GM12891 (cell line): Measurements from ENCODE around the gene ACP4.

Experiments
- PAX5 ChIP-seq: IDR thresholded peaks from 2 replicates; pipeline ENCODE4 v1.6.1; 2011; ENCODE audit warnings: low read length, moderate library complexity, mild to moderate bottlenecking; ENCODE audit not compliant: insufficient read depth, severe bottlenecking
- POLR2A ChIP-seq: IDR thresholded peaks from 2 replicates; pipeline ENCODE4 v1.6.1; 2011; ENCODE audit warnings: low read depth, low read length, control low read depth
- POLR2AphosphoS5 ChIP-seq: IDR thresholded peaks from 2 replicates; pipeline ENCODE4 v1.6.1; 2011; ENCODE audit warnings: low read depth, low read length, control low read depth
- SPI1 ChIP-seq: IDR thresholded peaks from 2 replicates; pipeline ENCODE4 v1.6.1; 2011; ENCODE audit warnings: low read depth, low read length, control low read depth
- TAF1 ChIP-seq: IDR thresholded peaks from 2 replicates; pipeline ENCODE4 v1.6.1; 2011; ENCODE audit warnings: low read depth, low read length, control low read depth

DNA sequence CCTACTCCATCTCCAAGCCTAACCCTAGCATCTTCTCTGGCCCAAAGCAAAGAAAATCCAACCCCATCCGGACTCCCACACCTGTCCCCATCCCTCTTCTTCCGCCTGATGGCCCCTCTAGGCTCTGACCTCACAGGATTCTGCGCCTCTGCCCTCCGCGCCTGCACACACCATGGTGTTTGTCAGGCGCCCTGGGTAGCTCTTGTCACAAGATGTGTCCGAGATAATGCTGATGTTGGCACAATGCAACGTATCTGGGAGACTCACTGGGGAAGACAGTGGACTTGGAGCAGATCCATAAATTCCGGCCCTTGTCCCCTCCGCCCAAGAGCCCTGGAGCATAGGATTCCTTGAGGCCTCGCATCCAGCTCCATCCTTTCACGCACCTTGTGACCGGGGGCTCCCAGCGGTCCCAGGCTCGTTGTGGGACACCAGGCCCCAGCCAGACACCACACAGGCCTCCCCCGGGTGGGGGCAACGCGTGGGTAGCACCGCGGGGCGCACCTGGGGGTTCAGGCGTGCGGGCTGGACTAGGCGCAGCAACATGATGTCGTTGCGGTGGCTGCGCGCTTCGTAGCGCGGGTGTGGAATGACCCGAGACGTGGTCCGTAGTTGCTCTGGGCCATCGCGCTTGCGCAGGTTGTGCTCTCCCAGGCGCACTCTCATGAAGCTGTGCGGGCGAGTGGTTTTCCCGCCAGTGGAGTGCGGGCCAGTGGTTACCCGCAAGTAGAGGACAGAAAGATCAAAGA, 36.5 kb downstream of the ACP4 start:
- TF ChIP-seq SPI1 = no peak
- TF ChIP-seq POLR2A = no peak
- TF ChIP-seq TAF1 = no peak
- TF ChIP-seq PAX5 = no peak
- TF ChIP-seq POLR2AphosphoS5 = no peak
